T-helper 2 cell treated with Interferon-gamma antibody and Interleukin-4, amounts not matched to agents 100 ng/mL and 5 ng/mL, for 36 hours (primary cell): Measurements from ENCODE around the gene NEK6. TPM values are rescaled to one million over a fixed set of nuclear protein-coding genes. Genes with fewer than 3 reads are reported as not detected.

Source experiments
- intact Hi-C: fragments of 100-400 bp; cut with micrococcal nuclease; formaldehyde crosslinking; loops from one replicate; pipeline ENCODE4 v1.15.1; 2023
- total RNA-seq: library from RNA; stranded (reverse); gene quantifications from 2 replicates; pipeline ENCODE4 v1.2.3, GENCODE V29; 2022

Gene NEK6
- total RNA-seq, 1 donor from 2014 or later, result 28.6 TPM

GRCh38 chr9:124259158-124259808, 1.5 kb downstream of the NEK6 start:
- intact Hi-C loops, result loop anchor here (2.0 to 5.0 kb wide), 2 partner anchors 28 to 42 kb away; no protein-coding TSS in a partner anchor

- intact Hi-C loops, result no loop called here
Observed at GRCh38 chr9:124260769-124261603, 3.2 kb downstream of the NEK6 start.

- intact Hi-C loops, result no loop called here
Observed at GRCh38 chr9:124261736-124262648, 4.2 kb downstream of the NEK6 start.

GRCh38 chr9:124262649-124262972, 4.9 kb downstream of the NEK6 start:
- intact Hi-C loops, result no loop called here

- intact Hi-C loops, result no loop called here
Observed at GRCh38 chr9:124263213-124263612, 5.5 kb downstream of the NEK6 start.

- intact Hi-C loops, result no loop called here
Observed at GRCh38 chr9:124263800-124264426, 6.2 kb downstream of the NEK6 start.

- intact Hi-C loops, result no loop called here
Observed at GRCh38 chr9:124264823-124265233, 7.1 kb downstream of the NEK6 start.

GRCh38 chr9:124265551-124265950, 7.8 kb downstream of the NEK6 start:
- intact Hi-C loops, result no loop called here

- intact Hi-C loops, result no loop called here
Observed at GRCh38 chr9:124266139-124266825, 8.5 kb downstream of the NEK6 start.

- intact Hi-C loops, result no loop called here
Observed at GRCh38 chr9:124266826-124267201, 9.1 kb downstream of the NEK6 start.

GRCh38 chr9:124267271-124267807, 9.6 kb downstream of the NEK6 start:
- intact Hi-C loops, result no loop called here

GRCh38 chr9:124268248-124268647, 10.5 kb downstream of the NEK6 start:
- intact Hi-C loops, result no loop called here

GRCh38 chr9:124268661-124269060, 10.9 kb downstream of the NEK6 start:
- intact Hi-C loops, result no loop called here

GRCh38 chr9:124269556-124269955, 11.8 kb downstream of the NEK6 start:
- intact Hi-C loops, result no loop called here

GRCh38 chr9:124270504-124271335, 13.0 kb downstream of the NEK6 start:
- intact Hi-C loops, result no loop called here

GRCh38 chr9:124271660-124272059, 13.9 kb downstream of the NEK6 start:
- intact Hi-C loops, result no loop called here

- intact Hi-C loops, result no loop called here
Observed at GRCh38 chr9:124272118-124272517, 14.4 kb downstream of the NEK6 start.

- intact Hi-C loops, result no loop called here
Observed at GRCh38 chr9:124272979-124273378, 15.2 kb downstream of the NEK6 start.

- intact Hi-C loops, result no loop called here
Observed at GRCh38 chr9:124273427-124274160, 15.8 kb downstream of the NEK6 start.
